Thoracic aorta (tissue), 2 donors: ENCODE measurements around the gene KSR1. TPM values are rescaled to one million over a fixed set of nuclear protein-coding genes. Genes with fewer than 3 reads are reported as not detected.
"Not testable (repeated sequence)": the region's sequence is repeated elsewhere in the genome, so short reads cannot be mapped to it uniquely, and the experiment has no call there.

Source experiments
- ATAC-seq: fragments of 150-250 bp; one replicate; pipeline ENCODE4 v1.8.0; 2017; ENCODE audit warnings: low read depth; ENCODE audit not compliant: insufficient number of reproducible peaks, low FRiP score
- DNase-seq: peaks from one replicate; pipeline ENCODE4 v3.0.0-alpha.2; 2020; ENCODE audit warnings: low spot score
- H3K27ac ChIP-seq, 2 donors: fragments of 200-600 bp; sonication (generic); 1 replicate in 1 of 2; 2 replicates in 1 of 2; pipeline ENCODE4 v1.5.1; 2016; ENCODE audit warnings: mild to moderate bottlenecking in 2 of 2, moderate library complexity in 2 of 2
- H3K27me3 ChIP-seq: fragments of 200-600 bp; sonication (generic); replicated peaks from 2 replicates; pipeline ENCODE4 v1.6.0; 2016; ENCODE audit warnings: mild to moderate bottlenecking; ENCODE audit not compliant: insufficient read depth
- H3K36me3 ChIP-seq: fragments of 200-600 bp; sonication (generic); one replicate; pipeline ENCODE4 v1.5.1; 2016
- H3K4me1 ChIP-seq, 2 donors: fragments of 200-600 bp; sonication (generic); 1 replicate in 1 of 2; 2 replicates in 1 of 2; pipeline versions ENCODE4 v1.5.1 to v1.6.0; 2016; ENCODE audit warnings: low read depth in 2 of 2, mild to moderate bottlenecking in 1 of 2; ENCODE audit not compliant: control insufficient read depth in 1 of 2
- H3K4me3 ChIP-seq: fragments of 200-600 bp; sonication (generic); 2 replicates; pipeline ENCODE4 v1.5.1; 2016; ENCODE audit warnings: mild to moderate bottlenecking
- H3K9me3 ChIP-seq: fragments of 200-600 bp; sonication (generic); 2 replicates; pipeline ENCODE4 v1.5.1; 2016
- total RNA-seq, 2 donors: library from RNA; depleted of rRNA; stranded (reverse); fragments of >200 nt; gene quantifications; one replicate each; pipeline versions ENCODE4 v1.1.0 to v1.2.3, GENCODE V29; 2016
- TF ChIP-seq, protein P1 (sequence below): fragments of 200-600 bp; sonication (generic); IDR thresholded peaks from one replicate; pipeline ENCODE4 v1.5.1; 2019; ENCODE audit warnings: antibody characterized with exemption

The KSR1 gene
- total RNA-seq, 2 donors from 2014 or later: 17.6 to 46.0 TPM

DNA sequence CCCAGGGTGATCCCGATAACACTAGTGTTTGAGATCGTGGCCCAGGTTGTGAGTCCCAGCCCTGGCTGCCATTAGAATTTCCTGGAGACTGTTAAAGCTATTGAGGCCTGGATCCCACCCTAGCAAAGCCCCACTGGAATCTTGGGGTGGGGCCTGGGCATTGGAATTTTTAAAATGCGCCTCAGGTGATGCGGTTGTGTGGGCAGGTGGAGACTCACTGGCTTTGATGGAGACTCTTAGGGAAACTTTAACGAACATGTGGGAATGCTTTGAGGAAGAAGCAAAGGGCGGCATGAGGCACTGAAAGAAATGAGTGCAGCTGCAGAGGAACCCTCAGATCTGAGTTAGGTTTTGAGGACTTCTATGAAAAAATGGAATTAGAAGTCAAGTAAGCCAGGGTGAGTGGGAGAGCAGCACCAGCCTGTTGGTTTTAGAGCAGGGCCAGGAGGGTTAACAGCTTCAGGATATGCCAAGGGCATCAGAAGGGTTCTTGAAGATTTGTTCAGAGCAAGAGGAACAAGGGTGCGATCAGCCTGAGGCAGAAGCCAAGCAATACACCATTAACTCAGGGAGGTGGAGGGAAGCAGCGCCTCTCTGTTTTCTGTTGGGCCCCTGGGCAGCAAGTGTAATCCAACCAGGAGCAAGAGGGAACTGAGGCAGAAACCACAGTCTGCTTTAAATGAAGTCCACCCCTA lies 42.5 kb downstream of the KSR1 start:
- peaks cover 4 to 26% of the 10 kb centered on the region in 2 donors for H3K4me1 ChIP-seq
- no peak for DNase-seq
- no peaks in the 10 kb centered on the region for H3K36me3 ChIP-seq

DNA sequence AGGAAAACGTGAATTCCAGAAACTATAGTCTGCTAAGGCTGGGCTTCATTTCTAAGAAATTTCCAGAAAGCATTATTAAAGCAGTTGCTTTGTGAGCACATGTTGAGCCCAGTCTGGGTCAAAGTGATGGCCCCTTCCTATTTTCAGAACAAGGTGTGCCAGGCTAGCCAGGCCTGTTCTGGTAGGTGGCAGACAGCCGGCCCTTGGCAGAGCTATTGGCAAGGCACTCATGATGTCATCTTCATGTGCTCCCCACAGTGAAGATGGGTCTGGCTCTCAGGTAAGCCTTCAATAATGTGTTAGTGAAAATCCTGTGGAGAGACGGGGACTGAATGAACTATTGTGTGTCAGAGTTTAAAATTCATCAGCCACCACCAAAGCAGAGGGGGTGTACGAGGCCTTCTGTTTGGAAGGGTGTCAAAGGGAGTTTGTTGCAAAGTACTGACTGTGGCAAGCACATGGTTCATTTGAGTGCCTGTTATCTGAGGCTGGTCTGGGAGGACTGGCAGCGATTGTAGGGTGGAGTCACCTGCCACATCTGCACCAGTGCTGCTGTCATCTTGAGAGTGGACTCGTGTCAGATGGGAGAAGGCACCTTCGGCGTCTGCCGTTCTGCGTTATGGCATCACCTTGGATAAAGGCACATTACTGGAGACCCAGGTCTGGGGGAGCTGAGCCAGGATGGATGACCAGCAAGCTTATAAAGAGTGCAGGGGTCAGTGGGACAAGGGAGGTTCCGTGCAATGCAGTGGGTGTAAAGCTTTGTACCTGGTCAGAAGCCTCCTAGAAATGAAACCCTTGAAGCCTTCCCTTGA lies 43.4 kb downstream of the KSR1 start:
- Histone ChIP-seq H3K36me3 (no peaks in the 10 kb centered on the region), H3K4me3 (no peak overlapping the region), H3K27me3 (no peaks in the 10 kb centered on the region), H3K27ac (no peak overlapping the region), H3K9me3 (no peaks in the 10 kb centered on the region), H3K4me1 (peaks cover 0 to 19% of the 10 kb centered on the region in 2 donors)
- DNase-seq (no peak), ATAC-seq (no peak)
- TF ChIP-seq, protein P1, sequence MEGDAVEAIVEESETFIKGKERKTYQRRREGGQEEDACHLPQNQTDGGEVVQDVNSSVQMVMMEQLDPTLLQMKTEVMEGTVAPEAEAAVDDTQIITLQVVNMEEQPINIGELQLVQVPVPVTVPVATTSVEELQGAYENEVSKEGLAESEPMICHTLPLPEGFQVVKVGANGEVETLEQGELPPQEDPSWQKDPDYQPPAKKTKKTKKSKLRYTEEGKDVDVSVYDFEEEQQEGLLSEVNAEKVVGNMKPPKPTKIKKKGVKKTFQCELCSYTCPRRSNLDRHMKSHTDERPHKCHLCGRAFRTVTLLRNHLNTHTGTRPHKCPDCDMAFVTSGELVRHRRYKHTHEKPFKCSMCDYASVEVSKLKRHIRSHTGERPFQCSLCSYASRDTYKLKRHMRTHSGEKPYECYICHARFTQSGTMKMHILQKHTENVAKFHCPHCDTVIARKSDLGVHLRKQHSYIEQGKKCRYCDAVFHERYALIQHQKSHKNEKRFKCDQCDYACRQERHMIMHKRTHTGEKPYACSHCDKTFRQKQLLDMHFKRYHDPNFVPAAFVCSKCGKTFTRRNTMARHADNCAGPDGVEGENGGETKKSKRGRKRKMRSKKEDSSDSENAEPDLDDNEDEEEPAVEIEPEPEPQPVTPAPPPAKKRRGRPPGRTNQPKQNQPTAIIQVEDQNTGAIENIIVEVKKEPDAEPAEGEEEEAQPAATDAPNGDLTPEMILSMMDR: no peak

More for the DNA sequence above, 42.5 kb downstream of the KSR1 start:
- ATAC-seq: no peak
- no peaks in the 10 kb centered on the region for H3K9me3 ChIP-seq
- H3K27me3 ChIP-seq: no peaks in the 10 kb centered on the region
- no peak overlapping the region for H3K27ac ChIP-seq
- TF ChIP-seq, protein P1: no peak
- no peak overlapping the region for H3K4me3 ChIP-seq

DNA sequence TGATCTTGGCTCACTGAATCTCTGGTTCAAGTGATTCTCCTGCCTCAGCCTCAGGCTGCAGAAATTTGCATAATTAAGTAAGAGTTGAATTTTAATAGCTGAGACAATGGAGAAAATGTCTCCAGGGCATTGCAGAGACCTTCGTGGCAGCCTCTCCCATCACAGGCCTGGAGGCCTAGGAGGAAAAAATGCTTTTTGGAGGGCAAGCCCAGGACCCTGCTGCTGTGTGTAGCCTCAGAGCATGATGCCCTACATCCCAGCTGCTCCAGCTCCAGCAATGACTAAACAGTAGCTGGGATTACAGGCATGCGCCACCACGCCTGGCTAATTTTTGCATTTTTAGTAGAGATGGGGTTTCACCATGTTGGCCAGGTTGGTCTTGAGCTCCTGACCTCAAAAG lies 45.1 kb downstream of the KSR1 start:
- H3K4me3 ChIP-seq, ATAC-seq, DNase-seq, H3K27me3 ChIP-seq, H3K9me3 ChIP-seq, H3K27ac ChIP-seq, H3K36me3 ChIP-seq: not testable (repeated sequence)
- H3K4me1 ChIP-seq: peaks cover 0 to 12% of the 10 kb centered on the region in 2 donors

GRCh38 chr17:27502526-27503324 lies 46.5 kb downstream of the KSR1 start:
- ATAC-seq: no peak
- TF ChIP-seq, protein P1: no peak

DNA sequence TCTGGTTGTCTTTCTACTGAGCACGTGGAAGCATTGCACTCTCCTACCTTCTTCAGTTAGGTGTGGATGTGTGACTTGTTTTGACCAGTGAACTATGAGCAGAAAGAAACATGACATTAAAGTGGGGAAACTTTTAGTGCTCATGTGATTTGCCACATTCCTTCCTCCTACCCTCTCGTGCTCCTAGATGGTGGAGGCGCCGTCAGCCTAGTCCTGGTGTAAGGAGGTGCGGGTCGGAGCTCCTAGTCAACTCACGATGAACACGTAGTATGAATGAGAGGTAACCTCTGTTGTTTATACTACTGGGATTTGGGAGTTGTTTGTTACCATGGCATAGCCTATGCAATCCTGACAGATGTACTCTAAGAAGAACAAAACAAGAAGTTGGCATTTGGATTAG lies 47.4 kb downstream of the KSR1 start:
- ATAC-seq (no peak), DNase-seq (no peak)
- Histone ChIP-seq H3K27me3 (no peaks in the 10 kb centered on the region), H3K27ac (no peak overlapping the region), H3K9me3 (no peaks in the 10 kb centered on the region), H3K4me3 (no peak overlapping the region), H3K36me3 (no peaks in the 10 kb centered on the region), H3K4me1 (peaks cover 0 to 12% of the 10 kb centered on the region in 2 donors)
- TF ChIP-seq, protein P1: no peak

More at GRCh38 chr17:27502526-27503324, 46.5 kb downstream of the KSR1 start:
- H3K9me3 ChIP-seq: no peaks in the 10 kb centered on the region
- no peak for DNase-seq
- no peaks in the 10 kb centered on the region for H3K36me3 ChIP-seq
- H3K4me3 ChIP-seq: no peak overlapping the region
- no peaks in the 10 kb centered on the region for H3K27me3 ChIP-seq
- peaks cover 0 to 12% of the 10 kb centered on the region in 2 donors for H3K4me1 ChIP-seq
- no peak overlapping the region for H3K27ac ChIP-seq
